HepG2 (cell line): ENCODE results near the gene ZNF30. TPM values are rescaled to one million over a fixed set of nuclear protein-coding genes. Genes with fewer than 3 reads are reported as not detected.

Source experiments
- ARID2 ChIP-seq: sonication (generic); formaldehyde crosslinking; IDR thresholded peaks from 2 replicates; pipeline ENCODE4 v1.8.1; 2022; ENCODE audit warnings: mild to moderate bottlenecking, missing genetic modification reagents, borderline replicate concordance
- ATAD3A ChIP-seq: sonication (generic); formaldehyde crosslinking; IDR thresholded peaks from 2 replicates; pipeline ENCODE4 v1.4.0; 2020; ENCODE audit warnings: missing genetic modification reagents
- ATF1 ChIP-seq: IDR thresholded peaks from 2 replicates; pipeline ENCODE4 v1.6.1; 2016; ENCODE audit warnings: mild to moderate bottlenecking, control low read depth
- BCL6 ChIP-seq: IDR thresholded peaks from 2 replicates; pipeline ENCODE4 v1.6.1; 2016; ENCODE audit warnings: missing genetic modification reagents, missing compliant biosample characterization
- BHLHE40 ChIP-seq: IDR thresholded peaks from 2 replicates; pipeline ENCODE4 v1.6.1; 2011; ENCODE audit warnings: low read length, improper control_type of control experiment
- FOXK1 ChIP-seq: sonication (generic); formaldehyde crosslinking; IDR thresholded peaks from 2 replicates; pipeline ENCODE4 v1.4.0; 2020; ENCODE audit warnings: low read depth, missing genetic modification reagents, borderline replicate concordance
- HDAC1 ChIP-seq: sonication (generic); formaldehyde crosslinking; IDR thresholded peaks from 2 replicates; pipeline ENCODE4 v1.5.1; 2020; ENCODE audit warnings: mild to moderate bottlenecking, missing genetic modification reagents
- HDAC6 ChIP-seq: fragments of 200-600 bp; sonication (generic); IDR thresholded peaks from 2 replicates; pipeline ENCODE4 v1.7.0; 2017; ENCODE audit warnings: mild to moderate bottlenecking, antibody characterized with exemption, low read length, low read depth
- HNRNPLL ChIP-seq: fragments of 200-400 bp; formaldehyde crosslinking; IDR thresholded peaks from 2 replicates; pipeline ENCODE4 v1.6.1; 2017; ENCODE audit warnings: mild to moderate bottlenecking, low read depth, low read length; ENCODE audit not compliant: poor library complexity, severe bottlenecking
- PAXIP1 ChIP-seq: sonication (generic); formaldehyde crosslinking; conservative IDR thresholded peaks from 2 replicates; pipeline ENCODE4 v1.4.0; 2020; ENCODE audit warnings: mild to moderate bottlenecking, missing genetic modification reagents, moderate library complexity
- SRSF9 ChIP-seq: fragments of 200-400 bp; formaldehyde crosslinking; IDR thresholded peaks from 2 replicates; pipeline ENCODE4 v1.6.1; 2018; ENCODE audit warnings: borderline replicate concordance, mild to moderate bottlenecking, low read depth, low read length; ENCODE audit not compliant: insufficient read depth, poor library complexity, severe bottlenecking
- SYNCRIP ChIP-seq: fragments of 200-400 bp; formaldehyde crosslinking; IDR thresholded peaks from 2 replicates; pipeline ENCODE4 v1.6.1; 2018; ENCODE audit warnings: mild to moderate bottlenecking, low read depth, low read length; ENCODE audit not compliant: insufficient read depth
- TCF7 ChIP-seq: sonication (generic); IDR thresholded peaks from 2 replicates; pipeline ENCODE4 v1.6.1; 2016; ENCODE audit warnings: antibody characterized with exemption, low read depth
- TP53 ChIP-seq: sonication (generic); formaldehyde crosslinking; conservative IDR thresholded peaks from 2 replicates; pipeline ENCODE4 v1.4.0; 2020; ENCODE audit warnings: missing genetic modification reagents
- TSC22D2 ChIP-seq: sonication (generic); formaldehyde crosslinking; IDR thresholded peaks from 2 replicates; pipeline ENCODE4 v1.5.1; 2020; ENCODE audit warnings: missing genetic modification reagents, mild to moderate bottlenecking, borderline replicate concordance
- ZFX ChIP-seq: sonication (generic); formaldehyde crosslinking; IDR thresholded peaks from 2 replicates; pipeline ENCODE4 v1.4.0; 2020; ENCODE audit warnings: mild to moderate bottlenecking, low read depth, missing genetic modification reagents, moderate library complexity
- ZNF281 ChIP-seq: sonication (generic); formaldehyde crosslinking; IDR thresholded peaks from 2 replicates; pipeline ENCODE4 v1.4.0; 2020; ENCODE audit warnings: missing genetic modification reagents, borderline replicate concordance
- ZNF451 ChIP-seq: sonication (generic); formaldehyde crosslinking; IDR thresholded peaks from 2 replicates; pipeline ENCODE4 v1.5.0; 2020; ENCODE audit warnings: mild to moderate bottlenecking, missing genetic modification reagents
- ZNF557 ChIP-seq: sonication (generic); formaldehyde crosslinking; IDR thresholded peaks from 2 replicates; pipeline ENCODE4 v1.4.0; 2020; ENCODE audit warnings: missing genetic modification reagents
- ZNF614 ChIP-seq: IDR thresholded peaks from 2 replicates; pipeline ENCODE4 v1.6.1; 2018; ENCODE audit warnings: missing biosample characterization, missing genetic modification reagents, inconsistent platforms, borderline replicate concordance
- ZNF703 ChIP-seq: sonication (generic); formaldehyde crosslinking; IDR thresholded peaks from 2 replicates; pipeline ENCODE4 v1.5.1; 2020; ENCODE audit warnings: missing genetic modification reagents, mild to moderate bottlenecking, moderate library complexity, borderline replicate concordance
- ZNF761 ChIP-seq: sonication (generic); formaldehyde crosslinking; conservative IDR thresholded peaks from 2 replicates; pipeline ENCODE4 v1.4.0; 2020; ENCODE audit warnings: mild to moderate bottlenecking, missing genetic modification reagents
- ZNF792 ChIP-seq: IDR thresholded peaks from 2 replicates; pipeline ENCODE4 v1.6.1; 2016
- ZSCAN9 ChIP-seq: IDR thresholded peaks from 2 replicates; pipeline ENCODE4 v1.6.1; 2016; ENCODE audit warnings: borderline replicate concordance
- polyA plus RNA-seq, 8 experiments: library from polyadenylated mRNA; depleted of rRNA in 3 of 8; stranded (reverse) in 7 of 8; unstranded in 1 of 8; fragments of >200 nt; fragmentation: Illumina TruSeq in 4 of 8; extraction: Trizol in 4 of 8; gene quantifications; 2 replicates each; pipeline versions ENCODE4 v1.2.1 to v1.2.3, GENCODE V29; 2011 to 2016; ENCODE audit warnings: low read depth in 4 of 8, missing spikeins in 1 of 8, mixed read lengths in 1 of 8; ENCODE audit not compliant: insufficient read depth in 1 of 8
- total RNA-seq, 5 experiments: library from RNA; depleted of rRNA; stranded (reverse); fragments of >200 nt; fragmentation: Illumina TruSeq; extraction: Trizol; gene quantifications; 2 replicates each; pipeline ENCODE4 v1.2.3, GENCODE V29; 2016; ENCODE audit warnings: low read depth in 1 of 5

ZNF30 gene
- total and polyA plus RNA-seq, 2 of the 13 experiments (the other 11 are each of a cell fraction or from before 2014, with no cell fraction given) = 2.3 to 4.4 TPM

- TF ChIP-seq HNRNPLL = no peak
- no peak for TF ChIP-seq ZNF281 (CRISPR knock-in tag)
- TF ChIP-seq HDAC1 (CRISPR knock-in tag) = no peak
- no peak for TF ChIP-seq SYNCRIP
- TF ChIP-seq ZSCAN9 (CRISPR knock-in tag) = 0 out of 2 replicates have a peak, but pooled peaks have one; percentile 24
- peak; percentile 60; the same call in 1 of the 2 replicates for TF ChIP-seq ZNF792 (CRISPR knock-in tag)
- peak; percentile 72 for TF ChIP-seq ZNF614 (CRISPR knock-in tag)
- TF ChIP-seq TSC22D2 = no peak
- no peak for TF ChIP-seq ARID2
- TF ChIP-seq PAXIP1 (CRISPR knock-in tag) = peak; percentile 32
- no peak for TF ChIP-seq ZNF703 (CRISPR knock-in tag)
- 0 out of 2 replicates have a peak, but pooled peaks have one; percentile 33 for TF ChIP-seq TCF7
- peak; percentile 39; the same call in 1 of the 2 replicates for TF ChIP-seq ZFX (CRISPR knock-in tag)
- TF ChIP-seq ZNF451 (CRISPR knock-in tag) = no peak
- TF ChIP-seq BCL6 (CRISPR knock-in tag) = peak; percentile 15; the same call in 1 of the 2 replicates
- TF ChIP-seq ATAD3A (CRISPR knock-in tag) = no peak
- no peak for TF ChIP-seq HDAC6
- 0 out of 2 replicates have a peak, but pooled peaks have one; percentile 25 for TF ChIP-seq FOXK1
- TF ChIP-seq TP53 (CRISPR knock-in tag) = no peak
- no peak for TF ChIP-seq ATF1 (CRISPR knock-in tag)
- no peak for TF ChIP-seq ZNF761 (CRISPR knock-in tag)
- TF ChIP-seq SRSF9 = no peak
- TF ChIP-seq BHLHE40 = peak; percentile 64
- TF ChIP-seq ZNF557 = no peak
These were observed 44.7 kb upstream of the ZNF30 start (continued) for GRCh38 chr19:34881982-34882381.
